ENCODE results near the gene HEPH.
"Not testable (repeated sequence)": the region's sequence is repeated elsewhere in the genome, so short reads cannot be mapped to it uniquely, and the experiment has no call there.

HEPH gene

DNA sequence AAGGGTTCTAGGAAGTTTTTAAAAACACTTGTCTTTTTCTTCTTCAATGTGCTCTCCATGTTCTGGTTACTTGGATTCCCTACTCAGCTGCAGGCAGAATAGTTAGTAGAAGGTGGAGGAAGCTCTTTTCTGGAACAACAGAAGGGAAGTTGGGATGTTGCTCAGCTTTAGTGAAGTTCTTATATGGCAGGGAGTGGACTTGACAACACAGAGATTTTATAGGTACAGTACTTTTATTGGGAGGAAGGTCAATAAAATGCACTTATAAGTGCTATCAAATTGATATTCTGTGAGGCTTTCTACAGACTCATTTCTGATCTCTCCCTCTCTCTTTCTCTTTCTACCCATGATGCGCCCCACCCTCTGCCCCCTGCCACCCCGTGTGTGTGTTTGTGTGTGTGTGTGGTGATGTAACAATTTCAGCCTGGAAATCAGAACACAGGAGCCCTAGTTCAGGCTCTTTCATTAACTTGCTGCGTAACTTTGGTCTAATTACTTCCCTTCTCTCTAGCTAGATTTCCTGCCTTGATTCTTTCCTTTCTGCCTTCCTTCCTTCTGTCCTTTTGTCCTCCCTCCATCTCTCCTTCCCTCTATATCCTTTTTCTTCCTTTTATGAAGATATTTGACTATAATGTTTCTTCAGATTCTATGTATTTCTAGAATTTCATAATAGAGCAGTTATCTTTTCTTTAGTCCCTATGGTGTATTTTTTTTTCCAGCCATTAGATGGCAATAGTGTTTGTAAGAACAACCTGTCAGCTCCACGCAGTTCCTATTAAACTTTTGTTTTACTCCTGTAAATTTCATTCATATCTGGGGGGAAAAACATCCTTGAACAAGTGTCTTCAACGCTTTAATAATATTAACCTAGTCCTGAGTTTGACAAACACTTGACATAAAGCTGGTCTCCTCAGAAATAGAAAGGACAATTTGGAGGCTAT, 37.1 kb downstream of the HEPH start:
- TF ChIP-seq, protein P1, sequence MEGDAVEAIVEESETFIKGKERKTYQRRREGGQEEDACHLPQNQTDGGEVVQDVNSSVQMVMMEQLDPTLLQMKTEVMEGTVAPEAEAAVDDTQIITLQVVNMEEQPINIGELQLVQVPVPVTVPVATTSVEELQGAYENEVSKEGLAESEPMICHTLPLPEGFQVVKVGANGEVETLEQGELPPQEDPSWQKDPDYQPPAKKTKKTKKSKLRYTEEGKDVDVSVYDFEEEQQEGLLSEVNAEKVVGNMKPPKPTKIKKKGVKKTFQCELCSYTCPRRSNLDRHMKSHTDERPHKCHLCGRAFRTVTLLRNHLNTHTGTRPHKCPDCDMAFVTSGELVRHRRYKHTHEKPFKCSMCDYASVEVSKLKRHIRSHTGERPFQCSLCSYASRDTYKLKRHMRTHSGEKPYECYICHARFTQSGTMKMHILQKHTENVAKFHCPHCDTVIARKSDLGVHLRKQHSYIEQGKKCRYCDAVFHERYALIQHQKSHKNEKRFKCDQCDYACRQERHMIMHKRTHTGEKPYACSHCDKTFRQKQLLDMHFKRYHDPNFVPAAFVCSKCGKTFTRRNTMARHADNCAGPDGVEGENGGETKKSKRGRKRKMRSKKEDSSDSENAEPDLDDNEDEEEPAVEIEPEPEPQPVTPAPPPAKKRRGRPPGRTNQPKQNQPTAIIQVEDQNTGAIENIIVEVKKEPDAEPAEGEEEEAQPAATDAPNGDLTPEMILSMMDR (IDR thresholded peaks at IDR 0.05; ENCODE audit: borderline replicate concordance, control extremely low read depth, extremely low read depth, insufficient read depth, missing control alignments), result no peak
- in situ Hi-C loops (cut with MboI; ENCODE audit: low sequenced_read_pairs, unreplicated experiment), result no loop called here
- peak; percentile 13 for DNase-seq (ENCODE audit: low spot score)

DNA sequence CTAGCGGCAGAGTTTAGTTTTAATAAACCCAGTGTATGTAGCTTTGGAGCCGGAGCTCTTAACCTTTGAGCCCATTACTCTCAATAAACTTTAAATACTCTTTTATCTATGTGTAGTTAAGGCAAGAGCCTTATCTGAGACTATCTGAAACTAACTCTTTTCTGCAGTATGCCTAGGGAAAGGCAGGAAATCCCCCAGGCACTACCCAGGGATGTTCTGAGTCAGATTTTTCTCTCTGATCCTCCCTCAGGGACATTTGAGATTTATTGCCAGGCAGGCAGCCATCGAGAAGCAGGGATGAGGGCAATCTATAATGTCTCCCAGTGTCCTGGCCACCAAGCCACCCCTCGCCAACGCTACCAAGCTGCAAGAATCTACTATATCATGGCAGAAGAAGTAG, 39.1 kb downstream of the HEPH start:
- in situ Hi-C loops (cut with MboI; ENCODE audit: low sequenced_read_pairs, unreplicated experiment), result no loop called here
- TF ChIP-seq, protein P1 (IDR thresholded peaks at IDR 0.05; ENCODE audit: borderline replicate concordance, control extremely low read depth, extremely low read depth, insufficient read depth, missing control alignments), result no peak
- no peak for DNase-seq (ENCODE audit: low spot score)

DNA sequence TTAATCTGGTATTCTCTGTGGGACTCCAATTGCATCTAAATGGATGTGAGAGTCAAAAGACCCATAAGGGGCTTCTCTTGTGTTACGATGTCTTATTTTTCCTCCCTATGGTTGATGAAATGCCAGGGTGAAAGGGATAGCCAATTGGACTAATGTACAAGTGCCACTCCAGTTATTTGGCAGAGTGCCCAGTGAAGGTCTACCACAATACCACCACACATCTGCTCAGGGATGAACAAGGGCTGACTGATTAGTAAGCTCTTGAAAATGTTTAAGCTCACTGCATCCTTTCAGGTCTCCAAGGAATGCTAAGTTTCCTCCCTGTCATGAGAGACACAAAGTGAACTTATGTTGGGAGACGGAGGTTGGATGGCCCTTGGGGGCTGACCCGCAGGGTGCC, 57.8 kb downstream of the HEPH start:
- in situ Hi-C loops (cut with MboI; ENCODE audit: low sequenced_read_pairs, unreplicated experiment), result no loop called here
- TF ChIP-seq, protein P1 (IDR thresholded peaks at IDR 0.05; ENCODE audit: borderline replicate concordance, control extremely low read depth, extremely low read depth, insufficient read depth, missing control alignments), result no peak
- no peak for DNase-seq (ENCODE audit: low spot score)

DNA sequence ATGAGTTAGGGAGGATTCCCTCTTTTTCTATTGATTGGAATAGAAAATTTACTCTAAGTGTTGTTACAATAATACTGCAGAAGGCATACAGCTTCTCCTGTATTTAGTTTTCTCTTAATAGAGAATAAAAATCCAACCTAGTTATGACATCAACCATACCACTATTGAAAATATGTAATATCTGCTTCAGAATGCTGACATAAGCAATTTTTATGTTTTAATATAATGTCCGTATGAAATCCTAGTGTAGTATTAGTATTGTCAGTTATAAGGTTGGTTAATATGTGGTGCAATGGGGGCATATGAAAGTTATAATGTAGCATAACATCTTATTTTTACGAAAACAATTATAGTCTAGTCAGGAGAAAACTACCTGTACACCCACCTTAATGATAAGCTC, 68.2 kb downstream of the HEPH start:
- in situ Hi-C loops (cut with MboI; ENCODE audit: low sequenced_read_pairs, unreplicated experiment), result no loop called here

DNA sequence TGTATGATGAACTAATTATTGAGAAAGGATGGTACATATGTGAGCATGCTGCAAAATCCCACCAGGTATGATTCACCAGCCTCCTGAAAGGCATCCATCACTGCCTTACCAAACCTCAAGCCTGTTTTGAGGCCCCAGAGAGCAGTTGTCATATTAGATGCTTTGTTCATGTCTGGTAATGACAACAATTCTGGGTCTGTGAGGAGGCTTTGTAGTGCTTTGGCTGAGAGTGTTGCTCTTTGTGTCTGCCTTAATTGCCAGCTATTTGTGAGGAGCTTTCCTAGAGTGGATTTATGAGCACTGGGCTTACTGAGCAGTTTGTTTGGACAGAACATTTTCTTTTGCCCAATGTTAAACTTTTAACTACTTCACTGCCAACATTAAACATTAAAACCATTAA, 69.2 kb downstream of the HEPH start:
- no peak for DNase-seq (ENCODE audit: low spot score)
- TF ChIP-seq, protein P1 (IDR thresholded peaks at IDR 0.05; ENCODE audit: borderline replicate concordance, control extremely low read depth, extremely low read depth, insufficient read depth, missing control alignments), result no peak
- in situ Hi-C loops (cut with MboI; ENCODE audit: low sequenced_read_pairs, unreplicated experiment), result no loop called here

More for the DNA sequence above, 68.2 kb downstream of the HEPH start:
- TF ChIP-seq, protein P1 (IDR thresholded peaks at IDR 0.05; ENCODE audit: borderline replicate concordance, control extremely low read depth, extremely low read depth, insufficient read depth, missing control alignments), result no peak
- no peak for DNase-seq (ENCODE audit: low spot score)

DNA sequence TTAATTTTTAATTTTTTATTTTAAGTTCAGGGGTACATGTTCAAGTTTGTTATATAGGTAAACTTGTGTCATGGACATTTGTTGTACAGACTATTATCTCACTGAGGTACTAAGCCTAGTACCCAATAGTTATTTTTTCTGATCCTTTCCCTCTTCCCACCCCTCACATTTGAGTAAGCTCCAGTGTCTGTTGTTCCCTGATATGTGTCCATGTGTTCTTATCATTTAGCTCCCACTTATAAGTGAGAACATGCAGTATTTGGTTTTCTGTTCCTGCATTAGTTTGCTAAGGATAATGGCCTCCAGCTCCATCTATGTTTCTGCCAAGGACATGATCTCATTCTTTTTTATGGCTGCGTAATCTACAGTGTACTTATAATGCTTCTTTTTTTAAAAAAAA, 69.9 kb downstream of the HEPH start:
- DNase-seq (ENCODE audit: low spot score); in situ Hi-C loops (cut with MboI; ENCODE audit: low sequenced_read_pairs, unreplicated experiment): not testable (repeated sequence)

DNA sequence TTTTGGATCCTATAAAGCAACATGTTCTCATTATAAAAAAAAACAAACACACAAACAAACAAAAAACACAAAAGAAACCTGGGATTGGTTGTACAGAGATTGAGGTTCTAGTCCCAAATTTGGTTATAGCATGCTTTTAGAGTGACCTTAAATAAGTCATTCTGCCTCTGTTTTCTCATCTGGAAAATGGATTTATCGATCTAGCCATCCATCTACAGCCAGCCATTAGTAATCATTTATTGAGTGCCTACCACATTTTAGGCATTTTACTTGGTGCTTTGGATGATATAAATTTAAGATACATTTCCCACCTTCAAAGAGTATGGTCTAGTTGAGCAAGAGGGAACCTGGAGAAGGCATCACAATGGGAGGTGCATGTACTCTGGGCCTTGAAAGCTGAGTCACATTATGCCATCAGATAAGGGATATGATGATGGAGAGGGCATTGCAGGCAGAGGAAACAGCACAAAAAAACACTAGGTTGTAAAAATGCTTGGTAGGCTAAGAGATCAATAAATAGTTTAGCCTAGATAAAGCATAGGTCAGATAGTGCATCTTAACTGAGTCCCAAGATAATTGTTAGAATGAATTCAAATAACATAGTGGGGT, 91.4 kb downstream of the HEPH start:
- in situ Hi-C loops (cut with MboI; ENCODE audit: low sequenced_read_pairs, unreplicated experiment), result no loop called here
- no peak for DNase-seq (ENCODE audit: low spot score)
- TF ChIP-seq, protein P1 (IDR thresholded peaks at IDR 0.05; ENCODE audit: borderline replicate concordance, control extremely low read depth, extremely low read depth, insufficient read depth, missing control alignments), result no peak
